ENCODE data around the gene CLIC5.

- no peak for TF ChIP-seq POLR2A (IDR thresholded peaks at IDR 0.05)
- TF ChIP-seq, protein P1, sequence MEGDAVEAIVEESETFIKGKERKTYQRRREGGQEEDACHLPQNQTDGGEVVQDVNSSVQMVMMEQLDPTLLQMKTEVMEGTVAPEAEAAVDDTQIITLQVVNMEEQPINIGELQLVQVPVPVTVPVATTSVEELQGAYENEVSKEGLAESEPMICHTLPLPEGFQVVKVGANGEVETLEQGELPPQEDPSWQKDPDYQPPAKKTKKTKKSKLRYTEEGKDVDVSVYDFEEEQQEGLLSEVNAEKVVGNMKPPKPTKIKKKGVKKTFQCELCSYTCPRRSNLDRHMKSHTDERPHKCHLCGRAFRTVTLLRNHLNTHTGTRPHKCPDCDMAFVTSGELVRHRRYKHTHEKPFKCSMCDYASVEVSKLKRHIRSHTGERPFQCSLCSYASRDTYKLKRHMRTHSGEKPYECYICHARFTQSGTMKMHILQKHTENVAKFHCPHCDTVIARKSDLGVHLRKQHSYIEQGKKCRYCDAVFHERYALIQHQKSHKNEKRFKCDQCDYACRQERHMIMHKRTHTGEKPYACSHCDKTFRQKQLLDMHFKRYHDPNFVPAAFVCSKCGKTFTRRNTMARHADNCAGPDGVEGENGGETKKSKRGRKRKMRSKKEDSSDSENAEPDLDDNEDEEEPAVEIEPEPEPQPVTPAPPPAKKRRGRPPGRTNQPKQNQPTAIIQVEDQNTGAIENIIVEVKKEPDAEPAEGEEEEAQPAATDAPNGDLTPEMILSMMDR (IDR thresholded peaks at IDR 0.05): no peak
Observed at GRCh38 chr6:45997875-45998506, 17.7 kb downstream of the CLIC5 start.

Measured in testis (tissue), 2 donors.